ENCODE measurements around the gene MCCD1.

The MCCD1 gene

DNA sequence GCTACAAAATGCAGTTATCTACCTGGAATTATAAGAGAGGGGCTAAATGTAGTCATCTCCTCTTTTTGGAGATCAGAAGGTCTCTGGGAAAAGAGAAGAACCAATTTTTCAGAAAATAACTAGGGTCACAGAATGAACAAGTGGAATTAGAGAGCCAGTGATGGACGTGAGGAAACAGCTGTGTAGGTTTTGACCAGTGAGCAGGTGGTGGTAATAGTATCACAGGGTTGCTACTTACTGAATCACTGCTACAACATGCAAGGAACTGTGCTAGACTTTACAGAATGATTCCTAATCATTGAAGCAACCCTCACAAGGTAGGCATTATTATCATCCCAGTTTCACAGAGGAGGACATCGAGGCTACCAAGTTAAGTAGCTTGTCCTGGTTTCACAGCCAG lies 15.9 kb downstream of the MCCD1 start:
- DNase-seq, result no peak

DNA sequence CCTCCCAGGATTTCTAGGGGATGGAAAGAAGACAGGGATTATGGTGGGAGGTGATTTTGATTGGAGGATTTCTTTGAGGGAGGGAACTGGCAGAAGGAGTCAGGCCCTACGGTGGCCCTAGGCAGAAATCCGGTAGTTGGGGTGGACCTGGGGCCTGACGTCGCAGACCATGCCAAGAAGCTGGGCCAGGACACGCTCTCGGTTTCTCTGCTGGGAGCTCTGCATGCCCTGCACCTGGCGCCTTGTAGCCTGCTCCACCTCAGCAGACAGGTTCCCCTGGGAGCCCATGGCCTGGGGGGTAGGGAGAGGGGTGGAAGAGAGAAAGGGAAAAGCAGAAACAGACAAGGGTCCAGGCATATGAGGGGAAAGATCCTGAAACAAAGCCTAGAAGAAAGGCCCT lies 16.5 kb downstream of the MCCD1 start:
- DNase-seq, result no peak

DNA sequence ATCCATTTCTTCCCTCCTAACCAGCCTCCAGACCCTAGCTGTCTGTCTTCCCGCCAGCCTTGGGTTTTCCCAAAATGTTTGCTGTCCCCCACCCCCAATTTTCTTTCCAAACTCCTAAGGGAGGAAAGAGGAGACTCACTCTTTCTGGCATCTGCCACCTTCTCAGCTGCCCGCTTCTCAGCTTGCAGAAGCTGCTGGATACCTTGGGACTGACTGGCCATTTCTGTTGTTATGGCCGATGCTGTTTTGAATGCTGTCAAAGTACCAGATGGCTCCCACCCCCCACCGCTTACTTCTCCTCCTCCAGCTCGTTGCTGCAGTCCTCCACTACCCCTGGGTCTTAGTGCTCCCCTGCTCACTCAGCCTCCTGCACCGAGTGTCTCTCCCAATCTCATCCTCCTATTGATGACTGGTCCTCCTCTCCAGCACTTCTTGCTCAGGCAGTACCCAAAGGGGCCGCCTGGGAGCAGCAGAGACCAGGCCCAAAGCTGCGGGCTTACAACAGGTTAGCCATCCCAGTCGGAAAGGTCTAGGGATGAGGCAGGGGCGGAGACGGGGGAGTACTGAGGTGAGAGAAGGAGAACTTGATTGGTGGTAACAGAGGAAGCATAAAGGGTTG lies 17.7 kb downstream of the MCCD1 start, which contains the start of gene ATP6V1G2:
TSS of gene ATP6V1G2 (minus strand) at position 270 of the 619 bp plus-strand sequence. CDS start at position 221, 49 bp downstream.
- peak; percentile 94 for DNase-seq

DNA sequence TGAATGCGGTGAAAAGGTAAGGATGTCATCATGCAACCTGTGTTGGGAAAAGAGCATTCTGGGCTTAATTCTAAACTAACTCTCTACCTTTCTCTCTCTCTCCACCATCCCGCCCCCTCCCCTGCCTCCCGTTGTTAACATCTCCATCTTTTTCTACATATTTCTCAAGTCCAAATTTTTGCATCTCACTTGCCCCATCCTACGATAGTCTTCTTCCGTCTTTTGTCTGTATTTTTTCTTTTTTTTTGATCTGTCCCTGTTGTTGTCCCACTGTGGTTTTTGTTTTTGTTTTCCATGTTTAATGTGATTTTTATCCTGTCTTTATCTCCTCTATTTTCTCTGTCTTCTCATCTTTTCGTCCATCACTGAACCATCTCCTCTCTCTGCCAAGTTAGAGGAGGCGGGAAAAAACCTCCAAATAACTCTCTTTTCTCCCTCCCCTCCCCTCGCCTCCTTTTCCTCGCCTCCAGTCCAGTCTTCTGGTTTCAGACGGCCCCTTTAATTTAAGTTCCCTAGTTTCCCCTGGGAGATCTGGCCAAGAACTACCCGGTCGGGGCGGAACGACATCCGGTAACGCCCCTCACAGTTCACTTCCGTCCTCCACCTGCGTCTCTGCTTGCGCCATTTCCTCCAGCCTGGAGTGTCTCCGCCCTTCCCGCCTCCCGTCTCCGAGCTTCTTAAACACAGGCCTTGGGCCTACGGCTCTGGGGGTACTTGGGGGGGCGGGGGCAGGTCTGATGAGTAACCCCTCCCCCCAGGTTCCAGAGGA lies 18.4 kb downstream of the MCCD1 start, which contains the start of gene NFKBIL1:
TSS of gene NFKBIL1 (plus strand) at position 651 of the 769 bp plus-strand sequence. CDS start at position 738, 87 bp downstream.
- DNase-seq, result peak; percentile 96

DNA sequence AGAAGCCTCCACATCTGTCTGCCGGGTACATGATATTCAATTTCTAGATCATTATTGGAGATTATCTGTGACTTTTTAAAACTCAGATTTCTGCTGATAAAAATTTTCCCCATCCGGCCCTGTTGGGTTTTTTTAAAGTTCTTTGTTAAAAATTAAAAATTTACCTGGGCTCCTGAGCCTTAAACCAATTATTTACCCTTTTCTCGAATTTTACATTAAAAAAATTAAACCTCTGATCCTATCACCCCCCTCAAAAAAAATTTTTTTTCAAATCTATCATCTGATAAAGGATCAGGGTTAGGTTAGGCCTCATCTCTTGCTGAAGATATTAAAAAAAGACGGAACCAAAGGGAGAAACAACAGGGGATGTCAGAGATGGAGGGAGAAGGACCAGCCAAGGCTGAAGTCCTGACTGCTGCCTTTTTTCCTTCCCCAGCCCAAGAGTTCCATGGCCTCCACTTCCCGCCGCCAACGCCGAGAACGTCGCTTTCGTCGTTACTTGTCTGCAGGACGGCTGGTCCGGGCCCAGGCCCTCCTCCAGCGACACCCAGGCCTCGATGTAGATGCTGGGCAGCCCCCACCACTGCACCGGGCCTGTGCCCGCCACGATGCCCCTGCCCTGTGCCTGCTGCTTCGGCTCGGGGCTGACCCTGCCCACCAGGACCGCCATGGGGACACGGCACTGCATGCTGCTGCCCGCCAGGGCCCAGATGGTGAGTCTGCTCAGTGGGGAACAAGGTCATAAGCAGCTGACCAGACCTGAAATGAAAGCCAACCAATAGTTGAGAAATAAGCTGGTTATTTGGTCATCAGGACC lies 19.2 kb downstream of the MCCD1 start:
- DNase-seq, result no peak

DNA sequence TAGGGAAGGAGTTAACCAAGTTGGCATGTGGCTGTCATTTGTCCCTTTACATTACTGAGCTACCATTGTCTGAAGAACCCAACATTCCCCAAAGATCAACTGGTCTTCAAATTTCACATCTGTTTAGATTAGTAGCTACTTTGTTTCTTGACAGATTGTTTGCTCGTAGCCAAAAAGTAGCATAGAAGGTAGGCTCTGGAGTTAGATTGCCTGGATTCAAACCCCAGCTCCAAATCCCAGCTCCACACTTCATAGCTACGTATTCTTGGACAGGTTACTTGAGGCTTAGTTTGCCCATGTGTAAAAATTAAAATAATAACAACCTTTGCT lies 19.7 kb downstream of the MCCD1 start:
- no peak for DNase-seq

DNA sequence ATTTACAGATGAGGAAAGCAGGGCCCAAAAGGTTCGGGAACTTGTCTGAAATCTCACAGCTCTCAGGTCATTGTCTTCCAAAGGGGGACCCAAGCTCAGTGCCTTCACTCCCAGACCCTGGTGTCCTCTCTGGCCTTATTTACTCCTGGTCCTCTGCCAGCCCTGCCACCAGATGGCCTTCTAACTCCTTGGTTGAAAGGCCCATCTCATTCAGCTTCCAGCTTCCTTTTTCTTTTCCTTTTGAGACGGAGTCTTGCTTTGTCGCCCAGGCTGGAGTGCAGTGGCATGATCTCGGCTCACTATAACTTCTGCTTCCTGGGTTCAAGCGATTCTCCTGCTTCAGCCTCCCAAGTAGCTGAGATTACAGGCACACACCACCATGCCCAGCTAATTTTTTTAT lies 22.6 kb downstream of the MCCD1 start:
- peak; percentile 74 for DNase-seq

DNA sequence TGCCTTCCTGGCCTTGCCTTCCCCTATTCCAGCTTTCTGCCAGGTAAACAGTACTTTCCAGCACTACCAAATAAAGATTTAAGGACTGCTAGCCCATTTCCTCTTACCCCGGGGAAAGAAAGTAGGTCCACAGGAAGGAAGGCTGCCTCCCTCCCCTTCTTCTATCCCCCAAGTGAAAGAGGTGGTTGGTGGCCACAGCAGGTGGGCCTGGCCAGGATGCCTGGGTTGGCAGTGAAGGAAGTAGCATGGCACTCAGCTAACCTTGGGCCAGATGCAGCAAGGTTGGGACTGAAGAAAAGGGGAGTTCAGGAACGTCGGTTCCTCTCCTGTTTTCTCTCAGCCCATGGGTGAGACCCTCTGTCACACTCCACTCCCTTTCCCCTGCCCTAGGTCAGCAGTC lies 27.5 kb downstream of the MCCD1 start:
- DNase-seq, result no peak

DNA sequence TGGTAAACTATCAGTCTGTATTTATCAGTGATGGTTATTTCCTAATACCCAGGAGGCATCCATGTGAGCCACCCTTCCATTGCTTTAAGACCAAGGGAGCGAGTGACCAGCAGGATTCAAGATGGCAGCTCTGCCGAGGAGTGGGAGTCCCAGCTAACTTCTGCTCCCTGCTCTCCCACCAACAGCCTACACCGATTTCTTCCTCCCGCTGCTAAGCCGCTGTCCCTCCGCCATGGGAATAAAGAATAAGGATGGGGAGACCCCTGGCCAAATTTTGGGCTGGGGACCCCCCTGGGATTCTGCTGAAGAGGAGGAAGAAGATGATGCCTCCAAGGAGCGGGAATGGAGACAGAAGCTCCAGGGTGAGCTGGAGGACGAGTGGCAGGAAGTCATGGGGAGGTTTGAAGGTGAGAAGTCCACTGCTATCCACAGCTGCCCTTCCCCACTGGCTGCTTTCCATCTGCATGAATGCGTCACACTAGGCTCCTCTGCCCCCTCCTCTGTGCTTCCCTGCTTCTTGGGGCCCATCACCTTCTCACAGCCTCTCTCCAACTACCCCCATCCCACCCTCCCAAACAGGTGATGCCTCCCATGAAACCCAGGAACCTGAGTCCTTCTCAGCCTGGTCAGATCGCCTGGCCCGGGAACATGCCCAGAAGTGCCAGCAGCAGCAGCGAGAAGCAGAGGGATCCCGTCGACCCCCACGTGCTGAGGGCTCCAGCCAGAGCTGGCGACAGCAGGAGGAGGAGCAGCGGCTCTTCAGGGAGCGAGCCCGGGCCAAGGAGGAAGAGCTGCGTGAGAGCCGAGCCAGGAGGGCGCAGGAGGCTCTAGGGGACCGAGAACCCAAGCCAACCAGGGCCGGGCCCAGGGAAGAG lies 28.9 kb downstream of the MCCD1 start:
- DNase-seq, result no peak

DNA sequence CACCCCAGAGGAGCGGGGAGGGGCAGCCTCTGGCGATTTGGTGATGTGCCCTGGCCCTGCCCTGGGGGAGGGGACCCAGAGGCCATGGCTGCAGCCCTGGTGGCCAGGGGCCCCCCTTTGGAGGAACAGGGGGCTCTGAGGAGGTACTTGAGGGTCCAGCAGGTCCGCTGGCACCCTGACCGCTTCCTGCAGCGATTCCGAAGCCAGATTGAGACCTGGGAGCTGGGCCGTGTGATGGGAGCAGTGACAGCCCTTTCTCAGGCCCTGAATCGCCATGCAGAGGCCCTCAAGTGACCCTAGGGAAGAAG lies 29.5 kb downstream of the MCCD1 start:
- no peak for DNase-seq

DNA sequence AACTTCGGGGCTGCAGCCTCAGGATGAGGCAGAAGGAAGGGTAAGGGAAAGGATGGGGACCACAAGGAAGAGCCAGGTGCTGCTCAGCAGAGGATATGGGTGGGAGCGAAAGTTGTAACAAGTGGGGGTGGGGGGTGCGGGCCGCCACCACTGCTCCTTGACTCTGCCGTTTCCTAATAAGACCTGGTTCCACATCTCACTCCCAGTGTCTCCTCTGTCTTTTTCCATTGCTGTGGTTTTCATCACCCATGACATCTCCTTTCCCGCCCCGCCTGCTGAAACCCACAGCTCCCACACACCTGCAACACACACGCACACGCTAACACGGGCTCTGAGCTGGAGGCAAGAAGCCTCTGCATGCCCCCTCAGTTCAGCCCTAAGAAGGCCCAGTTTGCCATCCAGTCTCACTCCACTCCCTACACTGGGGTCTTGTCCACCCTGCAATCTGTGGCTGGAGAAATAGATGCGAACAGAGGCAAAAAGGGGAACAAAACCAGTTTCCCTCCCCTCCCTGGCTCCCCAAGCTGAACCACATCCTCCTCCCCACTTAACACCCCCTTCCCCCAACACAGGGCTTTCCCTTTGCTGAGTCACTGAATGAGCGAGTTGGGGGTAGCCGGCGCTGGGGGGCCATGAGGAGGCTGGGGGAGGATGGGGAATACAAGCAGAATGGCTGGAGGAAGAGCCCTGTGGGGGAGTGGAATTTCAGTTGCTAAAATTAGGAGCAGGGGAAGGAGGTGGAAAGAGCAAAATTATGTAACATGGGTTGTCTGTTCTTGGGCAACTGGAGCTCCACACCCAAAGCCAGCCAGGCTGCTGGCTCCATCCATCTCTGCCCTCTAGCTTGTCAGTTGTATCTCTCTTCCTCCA lies 30.1 kb downstream of the MCCD1 start:
- DNase-seq, result peak; percentile 87

DNA sequence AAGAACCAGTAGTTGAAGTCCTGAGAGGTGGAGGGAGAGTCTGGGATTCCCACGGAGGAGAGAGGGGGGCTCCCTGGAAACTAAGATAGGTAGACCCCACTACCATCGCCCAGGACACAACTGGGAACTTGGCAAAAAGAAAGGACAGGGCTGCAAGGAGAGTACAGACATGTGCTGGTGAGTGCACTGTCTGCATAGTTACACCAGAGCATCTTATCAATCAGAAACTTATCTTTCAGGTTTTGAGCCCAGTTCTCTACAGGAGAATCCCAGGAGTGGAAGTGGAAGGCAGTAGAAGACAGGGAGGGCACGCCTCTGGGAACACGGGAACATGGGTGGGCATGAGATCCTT lies 30.8 kb downstream of the MCCD1 start:
- DNase-seq, result no peak

DNA sequence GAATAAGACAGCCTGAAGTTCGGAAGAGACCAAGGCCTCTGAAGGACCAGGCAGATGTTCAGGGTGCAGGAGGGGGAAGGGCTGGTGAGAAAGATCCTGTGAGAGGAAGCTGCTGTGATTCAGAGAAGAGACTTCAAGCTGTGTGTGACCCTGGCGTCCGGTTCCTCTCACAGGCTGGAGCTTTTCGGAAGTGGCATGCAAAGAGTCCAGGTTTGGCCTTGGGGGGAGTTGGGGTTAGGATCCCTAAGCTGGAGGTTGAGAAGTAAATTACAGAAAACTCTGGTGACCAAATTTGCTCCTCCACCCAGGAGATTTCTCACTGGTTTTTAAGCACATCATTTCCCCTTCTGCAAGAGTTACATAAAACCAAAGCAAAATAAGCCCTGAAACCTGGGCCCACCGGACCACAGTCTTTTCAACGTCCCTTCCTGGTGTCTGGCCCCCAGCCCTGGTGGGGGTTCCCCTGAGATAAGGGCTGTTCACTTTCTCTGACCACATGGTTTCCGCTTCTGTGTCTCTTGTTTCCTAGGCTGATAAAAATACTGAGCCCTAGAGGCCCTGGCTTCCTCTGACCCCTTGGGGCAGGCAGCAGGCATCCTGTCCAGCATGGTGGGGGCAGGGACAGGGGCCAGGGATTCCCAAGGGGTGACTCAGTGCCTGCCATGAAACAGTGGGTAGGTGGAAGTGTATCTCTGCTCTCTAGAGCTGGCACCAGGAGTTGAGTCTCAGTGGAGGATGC lies 31.4 kb downstream of the MCCD1 start:
- peak; percentile 74 for DNase-seq

DNA sequence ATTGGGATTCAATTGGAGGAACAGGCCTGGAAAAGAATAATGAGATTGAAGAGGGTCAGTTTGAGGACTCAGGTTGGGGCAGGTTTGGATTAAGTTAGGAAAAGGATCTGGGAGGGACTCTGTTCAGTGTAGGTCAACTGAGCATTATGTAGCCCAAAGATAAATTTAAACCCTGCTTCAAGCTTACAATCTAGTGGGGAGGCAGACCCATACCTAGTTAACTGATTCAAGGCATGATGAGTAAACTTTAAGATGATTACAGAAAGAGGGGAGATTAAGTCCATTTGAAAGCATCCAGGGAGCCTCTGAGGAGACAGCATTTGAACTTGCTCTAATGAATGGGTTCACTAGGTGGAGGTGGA lies 31.9 kb downstream of the MCCD1 start:
- no peak for DNase-seq

DNA sequence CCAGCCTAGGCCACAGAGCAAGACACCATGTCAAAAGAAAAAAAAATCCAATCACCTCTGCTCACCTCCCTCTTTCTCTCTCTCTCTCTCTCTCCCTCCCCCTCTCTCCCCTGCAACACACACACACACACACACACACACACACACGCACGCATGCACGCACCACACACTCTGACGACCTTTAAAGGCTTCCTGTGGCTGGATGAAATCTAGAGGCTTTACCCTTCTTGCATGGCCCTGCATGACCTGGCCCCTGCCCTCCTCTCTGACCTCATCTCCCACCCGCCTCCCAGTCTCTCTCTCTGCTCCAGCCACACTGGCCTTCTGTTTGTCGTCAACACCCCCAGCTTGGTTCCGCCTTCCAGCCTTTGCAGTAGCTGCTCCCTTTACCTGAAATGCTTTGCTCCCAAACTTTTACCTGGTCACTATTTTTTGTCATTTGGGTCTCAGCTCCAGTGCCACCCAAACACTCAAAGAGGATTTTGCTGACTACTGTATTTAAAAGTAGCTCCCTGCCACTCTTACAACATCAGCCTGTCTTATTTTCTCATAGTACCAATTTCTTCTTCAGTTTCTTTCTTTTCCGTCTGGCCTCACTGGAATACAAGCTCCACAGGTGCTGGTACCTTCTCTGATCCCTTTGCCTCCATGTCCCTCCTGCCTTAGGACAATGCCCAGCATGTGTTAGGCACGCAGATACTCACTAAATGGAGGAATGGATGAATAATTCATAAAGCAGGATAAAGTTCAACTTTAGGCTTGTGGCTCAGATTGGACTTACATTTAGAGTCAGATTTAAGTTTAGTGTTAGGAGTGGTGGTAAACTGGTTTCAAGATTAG lies 39.0 kb downstream of the MCCD1 start:
- peak; percentile 55 for DNase-seq

DNA sequence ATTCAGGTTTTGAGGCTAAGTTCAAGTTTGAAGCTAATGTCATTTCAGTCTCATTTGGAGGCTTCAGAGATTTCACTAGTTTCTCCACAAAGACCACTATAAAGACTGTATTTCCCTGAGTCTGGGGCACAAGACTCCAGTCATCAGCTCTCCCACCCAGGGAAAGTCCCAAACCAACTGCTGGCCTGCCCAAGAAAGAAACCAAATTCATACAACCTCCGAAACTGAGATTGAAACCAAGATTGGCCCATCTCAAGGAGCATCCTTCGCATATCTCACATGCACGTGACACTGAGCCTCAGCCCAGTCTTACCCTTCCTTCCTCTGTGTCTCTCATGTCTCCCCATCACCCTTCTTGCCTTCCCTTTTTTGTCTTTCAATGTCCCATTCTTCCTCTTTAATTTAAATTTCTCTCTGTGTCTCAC lies 39.8 kb downstream of the MCCD1 start:
- DNase-seq, result peak; percentile 81

DNA sequence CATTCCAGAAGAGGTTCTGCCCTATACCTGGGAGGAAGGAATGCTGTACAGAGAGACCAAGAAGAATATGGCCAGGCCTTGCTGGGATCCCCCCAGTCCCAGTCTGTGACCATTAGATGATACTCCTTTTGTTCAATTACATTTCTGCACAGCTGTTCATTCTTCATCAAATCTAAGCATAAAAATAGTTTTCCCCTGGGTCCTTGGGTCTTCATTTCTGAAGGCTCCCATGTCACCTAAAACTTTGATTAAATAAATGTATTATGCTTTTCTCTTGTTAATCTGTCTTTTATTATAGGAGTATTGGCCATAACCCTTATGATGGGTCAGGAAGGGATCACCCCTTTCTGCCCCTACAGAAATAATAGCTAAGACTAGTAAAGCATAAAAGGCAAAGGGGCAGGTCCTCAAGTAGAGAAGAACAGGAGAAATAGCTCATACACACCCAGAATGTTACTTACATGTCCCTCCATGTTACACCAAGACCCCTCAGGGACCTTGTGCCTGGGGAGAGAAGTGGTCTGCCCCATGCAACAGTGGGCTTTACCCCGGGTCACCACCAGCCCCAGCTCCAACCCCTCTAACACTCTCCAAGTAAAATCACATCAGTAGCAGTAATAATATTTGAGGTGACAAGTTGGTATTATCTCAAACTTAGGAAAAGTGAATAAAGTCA lies 41.2 kb downstream of the MCCD1 start:
- DNase-seq, result no peak

DNA sequence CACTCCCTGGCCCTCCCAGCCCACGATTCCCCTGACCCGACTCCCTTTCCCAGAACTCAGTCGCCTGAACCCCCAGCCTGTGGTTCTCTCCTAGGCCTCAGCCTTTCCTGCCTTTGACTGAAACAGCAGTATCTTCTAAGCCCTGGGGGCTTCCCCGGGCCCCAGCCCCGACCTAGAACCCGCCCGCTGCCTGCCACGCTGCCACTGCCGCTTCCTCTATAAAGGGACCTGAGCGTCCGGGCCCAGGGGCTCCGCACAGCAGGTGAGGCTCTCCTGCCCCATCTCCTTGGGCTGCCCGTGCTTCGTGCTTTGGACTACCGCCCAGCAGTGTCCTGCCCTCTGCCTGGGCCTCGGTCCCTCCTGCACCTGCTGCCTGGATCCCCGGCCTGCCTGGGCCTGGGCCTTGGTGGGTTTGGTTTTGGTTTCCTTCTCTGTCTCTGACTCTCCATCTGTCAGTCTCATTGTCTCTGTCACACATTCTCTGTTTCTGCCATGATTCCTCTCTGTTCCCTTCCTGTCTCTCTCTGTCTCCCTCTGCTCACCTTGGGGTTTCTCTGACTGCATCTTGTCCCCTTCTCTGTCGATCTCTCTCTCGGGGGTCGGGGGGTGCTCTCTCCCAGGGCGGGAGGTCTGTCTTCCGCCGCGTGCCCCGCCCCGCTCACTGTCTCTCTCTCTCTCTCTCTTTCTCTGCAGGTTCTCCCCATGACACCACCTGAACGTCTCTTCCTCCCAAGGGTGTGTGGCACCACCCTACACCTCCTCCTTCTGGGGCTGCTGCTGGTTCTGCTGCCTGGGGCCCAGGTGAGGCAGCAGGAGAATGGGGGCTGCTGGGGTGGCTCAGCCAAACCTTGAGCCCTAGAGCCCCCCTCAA lies 43.5 kb downstream of the MCCD1 start, which contains the start of gene LTA:
TSS of gene LTA (plus strand) at position 249 of the 871 bp plus-strand sequence. CDS start at position 703, 454 bp downstream.
- DNase-seq, result peak; percentile 91

Measured in stimulated activated CD4-positive, alpha-beta T cell treated with anti-CD3 and anti-CD28 coated beads, Interleukin-15, amount 100 ng/mL, for 24 hours (primary cell).